Loucy (cell line): ENCODE measurements around the gene HBE1.

Experiments
- EZH2phosphoT487 ChIP-seq: fragments of 200-600 bp; IDR thresholded peaks from 2 replicates; pipeline ENCODE4 v1.6.1; 2018; ENCODE audit warnings: antibody characterized with exemption, mild to moderate bottlenecking, moderate library complexity, borderline replicate concordance
- TF ChIP-seq, protein P1 (sequence below): fragments of 200-600 bp; sonication (generic); conservative IDR thresholded peaks from 2 replicates; pipeline ENCODE4 v1.5.1; 2014; ENCODE audit warnings: mild to moderate bottlenecking, antibody characterized with exemption, low read length

DNA sequence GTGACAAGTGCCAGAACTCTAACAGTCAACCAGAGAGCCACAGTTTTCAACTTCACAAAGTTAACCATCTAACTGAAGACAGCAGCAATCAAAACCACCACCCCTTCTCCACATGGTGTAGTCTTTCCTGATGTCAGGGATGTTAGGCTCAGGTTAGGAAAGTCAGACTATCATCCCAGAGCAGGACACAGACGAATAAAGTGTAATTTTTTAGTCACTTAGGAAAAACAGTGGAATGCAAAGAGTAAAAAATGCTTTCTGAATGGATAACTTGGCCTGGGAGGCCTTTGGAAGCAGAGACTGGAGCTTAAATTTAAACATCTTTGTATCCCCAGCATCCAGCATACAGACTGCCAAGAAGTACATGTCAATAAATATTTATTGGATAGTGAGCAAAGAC lies 16.6 kb upstream of the HBE1 start:
- TF ChIP-seq, protein P1, sequence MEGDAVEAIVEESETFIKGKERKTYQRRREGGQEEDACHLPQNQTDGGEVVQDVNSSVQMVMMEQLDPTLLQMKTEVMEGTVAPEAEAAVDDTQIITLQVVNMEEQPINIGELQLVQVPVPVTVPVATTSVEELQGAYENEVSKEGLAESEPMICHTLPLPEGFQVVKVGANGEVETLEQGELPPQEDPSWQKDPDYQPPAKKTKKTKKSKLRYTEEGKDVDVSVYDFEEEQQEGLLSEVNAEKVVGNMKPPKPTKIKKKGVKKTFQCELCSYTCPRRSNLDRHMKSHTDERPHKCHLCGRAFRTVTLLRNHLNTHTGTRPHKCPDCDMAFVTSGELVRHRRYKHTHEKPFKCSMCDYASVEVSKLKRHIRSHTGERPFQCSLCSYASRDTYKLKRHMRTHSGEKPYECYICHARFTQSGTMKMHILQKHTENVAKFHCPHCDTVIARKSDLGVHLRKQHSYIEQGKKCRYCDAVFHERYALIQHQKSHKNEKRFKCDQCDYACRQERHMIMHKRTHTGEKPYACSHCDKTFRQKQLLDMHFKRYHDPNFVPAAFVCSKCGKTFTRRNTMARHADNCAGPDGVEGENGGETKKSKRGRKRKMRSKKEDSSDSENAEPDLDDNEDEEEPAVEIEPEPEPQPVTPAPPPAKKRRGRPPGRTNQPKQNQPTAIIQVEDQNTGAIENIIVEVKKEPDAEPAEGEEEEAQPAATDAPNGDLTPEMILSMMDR: no peak
- no peak for TF ChIP-seq EZH2phosphoT487
